ENCODE data around the gene QKI. TPM values are rescaled to one million over a fixed set of nuclear protein-coding genes. Genes with fewer than 3 reads are reported as not detected.
"Not testable (repeated sequence)": the region's sequence is repeated elsewhere in the genome, so short reads cannot be mapped to it uniquely, and the experiment has no call there.

The QKI gene
- polyA plus RNA-seq, 2 donors, result 5.6 to 15.1 TPM

GRCh38 chr6:163583558-163583957 lies 169.0 kb downstream of the QKI start:
- H3K36me3 ChIP-seq (ENCODE audit: control insufficient read depth in 2 of 2, insufficient read depth in 2 of 2, low read length in 1 of 2), result no peaks in the 10 kb centered on the region
- no peaks in the 10 kb centered on the region for H3K4me1 ChIP-seq (ENCODE audit: control insufficient read depth in 2 of 2, insufficient read depth in 2 of 2, low read length in 1 of 2)
- no peak overlapping the region for H3K4me3 ChIP-seq (ENCODE audit: low read depth in 1 of 2, low read length in 2 of 2)
- H3K27ac ChIP-seq (ENCODE audit: low read depth in 2 of 2, low read length in 1 of 2), result no peak overlapping the region
- no peaks in the 10 kb centered on the region for H3K9me3 ChIP-seq (ENCODE audit: control insufficient read depth in 2 of 2, insufficient read depth in 1 of 2, low read depth in 1 of 2, low read length in 1 of 2)
- H3K27me3 ChIP-seq (ENCODE audit: control insufficient read depth in 1 of 2, insufficient read depth in 2 of 2, low read length in 2 of 2), result no peaks in the 10 kb centered on the region
- WGBS, 2 donors, result 79 to 85% methylated on average over 7 of the region's 7 CpGs

- Histone ChIP-seq H3K4me1 (ENCODE audit: control insufficient read depth in 2 of 2, insufficient read depth in 2 of 2, low read length in 1 of 2) (no peaks in the 10 kb centered on the region), H3K27ac (ENCODE audit: low read depth in 2 of 2, low read length in 1 of 2) (no peak overlapping the region), H3K9me3 (ENCODE audit: control insufficient read depth in 2 of 2, insufficient read depth in 1 of 2, low read depth in 1 of 2, low read length in 1 of 2) (peaks cover 2 to 3% of the 10 kb centered on the region in 2 donors), H3K4me3 (ENCODE audit: low read depth in 1 of 2, low read length in 2 of 2) (no peak overlapping the region), H3K27me3 (ENCODE audit: control insufficient read depth in 1 of 2, insufficient read depth in 2 of 2, low read length in 2 of 2) (no peaks in the 10 kb centered on the region), H3K36me3 (ENCODE audit: control insufficient read depth in 2 of 2, insufficient read depth in 2 of 2, low read length in 1 of 2) (no peaks in the 10 kb centered on the region)
- 58 to 59% methylated on average over 8 of the region's 8 CpGs for WGBS, 2 donors
These were observed 171.5 kb downstream of the QKI start for GRCh38 chr6:163585932-163586437.

- Histone ChIP-seq H3K36me3 (ENCODE audit: control insufficient read depth in 2 of 2, insufficient read depth in 2 of 2, low read length in 1 of 2) (no peaks in the 10 kb centered on the region), H3K27me3 (ENCODE audit: control insufficient read depth in 1 of 2, insufficient read depth in 2 of 2, low read length in 2 of 2) (no peaks in the 10 kb centered on the region), H3K27ac (ENCODE audit: low read depth in 2 of 2, low read length in 1 of 2) (no peak overlapping the region), H3K4me1 (ENCODE audit: control insufficient read depth in 2 of 2, insufficient read depth in 2 of 2, low read length in 1 of 2) (no peaks in the 10 kb centered on the region), H3K9me3 (ENCODE audit: control insufficient read depth in 2 of 2, insufficient read depth in 1 of 2, low read depth in 1 of 2, low read length in 1 of 2) (peaks cover 2 to 3% of the 10 kb centered on the region in 2 donors), H3K4me3 (ENCODE audit: low read depth in 1 of 2, low read length in 2 of 2) (no peak overlapping the region)
- WGBS, 2 donors, result 80 to 88% methylated on average over 6 of the region's 6 CpGs
These were observed 172.4 kb downstream of the QKI start for GRCh38 chr6:163586888-163587287.

GRCh38 chr6:163588220-163588919 lies 173.9 kb downstream of the QKI start:
- Histone ChIP-seq H3K36me3 (ENCODE audit: control insufficient read depth in 2 of 2, insufficient read depth in 2 of 2, low read length in 1 of 2) (no peaks in the 10 kb centered on the region), H3K9me3 (ENCODE audit: control insufficient read depth in 2 of 2, insufficient read depth in 1 of 2, low read depth in 1 of 2, low read length in 1 of 2) (peaks cover 2 to 3% of the 10 kb centered on the region in 2 donors), H3K27ac (ENCODE audit: low read depth in 2 of 2, low read length in 1 of 2) (no peak overlapping the region), H3K4me3 (ENCODE audit: low read depth in 1 of 2, low read length in 2 of 2) (no peak overlapping the region), H3K27me3 (ENCODE audit: control insufficient read depth in 1 of 2, insufficient read depth in 2 of 2, low read length in 2 of 2) (no peaks in the 10 kb centered on the region), H3K4me1 (ENCODE audit: control insufficient read depth in 2 of 2, insufficient read depth in 2 of 2, low read length in 1 of 2) (no peaks in the 10 kb centered on the region)
- WGBS, 2 donors, result 85 to 88% methylated on average over 22 of the region's 22 CpGs

GRCh38 chr6:163589387-163589786 lies 174.9 kb downstream of the QKI start:
- H3K4me3 ChIP-seq (ENCODE audit: low read depth in 1 of 2, low read length in 2 of 2), result no peak overlapping the region
- H3K27ac ChIP-seq (ENCODE audit: low read depth in 2 of 2, low read length in 1 of 2), result no peak overlapping the region
- WGBS, 2 donors, result 63 to 66% methylated on average over 5 of the region's 5 CpGs
- H3K27me3 ChIP-seq (ENCODE audit: control insufficient read depth in 1 of 2, insufficient read depth in 2 of 2, low read length in 2 of 2), result no peaks in the 10 kb centered on the region
- no peaks in the 10 kb centered on the region for H3K36me3 ChIP-seq (ENCODE audit: control insufficient read depth in 2 of 2, insufficient read depth in 2 of 2, low read length in 1 of 2)
- peaks cover 2 to 3% of the 10 kb centered on the region in 2 donors for H3K9me3 ChIP-seq (ENCODE audit: control insufficient read depth in 2 of 2, insufficient read depth in 1 of 2, low read depth in 1 of 2, low read length in 1 of 2)
- H3K4me1 ChIP-seq (ENCODE audit: control insufficient read depth in 2 of 2, insufficient read depth in 2 of 2, low read length in 1 of 2), result no peaks in the 10 kb centered on the region

GRCh38 chr6:163590132-163590531 lies 175.6 kb downstream of the QKI start:
- H3K27me3 ChIP-seq (ENCODE audit: control insufficient read depth in 1 of 2, insufficient read depth in 2 of 2, low read length in 2 of 2); H3K4me3 ChIP-seq (ENCODE audit: low read depth in 1 of 2, low read length in 2 of 2); H3K9me3 ChIP-seq (ENCODE audit: control insufficient read depth in 2 of 2, insufficient read depth in 1 of 2, low read depth in 1 of 2, low read length in 1 of 2); H3K36me3 ChIP-seq (ENCODE audit: control insufficient read depth in 2 of 2, insufficient read depth in 2 of 2, low read length in 1 of 2); H3K4me1 ChIP-seq (ENCODE audit: control insufficient read depth in 2 of 2, insufficient read depth in 2 of 2, low read length in 1 of 2); H3K27ac ChIP-seq (ENCODE audit: low read depth in 2 of 2, low read length in 1 of 2): not testable (repeated sequence)
- 92 to 97% methylated on average over 9 of the region's 9 CpGs for WGBS, 2 donors

GRCh38 chr6:163592872-163593271 lies 178.4 kb downstream of the QKI start:
- H3K4me1 ChIP-seq (ENCODE audit: control insufficient read depth in 2 of 2, insufficient read depth in 2 of 2, low read length in 1 of 2), result no peaks in the 10 kb centered on the region
- H3K27ac ChIP-seq (ENCODE audit: low read depth in 2 of 2, low read length in 1 of 2), result no peak overlapping the region
- no peaks in the 10 kb centered on the region for H3K27me3 ChIP-seq (ENCODE audit: control insufficient read depth in 1 of 2, insufficient read depth in 2 of 2, low read length in 2 of 2)
- H3K9me3 ChIP-seq (ENCODE audit: control insufficient read depth in 2 of 2, insufficient read depth in 1 of 2, low read depth in 1 of 2, low read length in 1 of 2), result peaks cover 2 to 3% of the 10 kb centered on the region in 2 donors
- WGBS, 2 donors, result 92 to 94% methylated on average over 3 of the region's 3 CpGs
- no peaks in the 10 kb centered on the region for H3K36me3 ChIP-seq (ENCODE audit: control insufficient read depth in 2 of 2, insufficient read depth in 2 of 2, low read length in 1 of 2)
- H3K4me3 ChIP-seq (ENCODE audit: low read depth in 1 of 2, low read length in 2 of 2), result no peak overlapping the region

- H3K27ac ChIP-seq (ENCODE audit: low read depth in 2 of 2, low read length in 1 of 2), result no peak overlapping the region
- H3K36me3 ChIP-seq (ENCODE audit: control insufficient read depth in 2 of 2, insufficient read depth in 2 of 2, low read length in 1 of 2), result no peaks in the 10 kb centered on the region
- H3K4me3 ChIP-seq (ENCODE audit: low read depth in 1 of 2, low read length in 2 of 2), result no peak overlapping the region
- H3K27me3 ChIP-seq (ENCODE audit: control insufficient read depth in 1 of 2, insufficient read depth in 2 of 2, low read length in 2 of 2), result no peaks in the 10 kb centered on the region
- no peaks in the 10 kb centered on the region for H3K9me3 ChIP-seq (ENCODE audit: control insufficient read depth in 2 of 2, insufficient read depth in 1 of 2, low read depth in 1 of 2, low read length in 1 of 2)
- H3K4me1 ChIP-seq (ENCODE audit: control insufficient read depth in 2 of 2, insufficient read depth in 2 of 2, low read length in 1 of 2), result no peaks in the 10 kb centered on the region
- WGBS, 2 donors, result 78 to 91% methylated on average over 2 of the region's 2 CpGs
These were observed 181.7 kb downstream of the QKI start for GRCh38 chr6:163596174-163596573.

GRCh38 chr6:163599136-163599535 lies 184.6 kb downstream of the QKI start:
- no peaks in the 10 kb centered on the region for H3K4me1 ChIP-seq (ENCODE audit: control insufficient read depth in 2 of 2, insufficient read depth in 2 of 2, low read length in 1 of 2)
- no peak overlapping the region for H3K4me3 ChIP-seq (ENCODE audit: low read depth in 1 of 2, low read length in 2 of 2)
- no peaks in the 10 kb centered on the region for H3K9me3 ChIP-seq (ENCODE audit: control insufficient read depth in 2 of 2, insufficient read depth in 1 of 2, low read depth in 1 of 2, low read length in 1 of 2)
- H3K27me3 ChIP-seq (ENCODE audit: control insufficient read depth in 1 of 2, insufficient read depth in 2 of 2, low read length in 2 of 2), result no peaks in the 10 kb centered on the region
- H3K27ac ChIP-seq (ENCODE audit: low read depth in 2 of 2, low read length in 1 of 2), result no peak overlapping the region
- no peaks in the 10 kb centered on the region for H3K36me3 ChIP-seq (ENCODE audit: control insufficient read depth in 2 of 2, insufficient read depth in 2 of 2, low read length in 1 of 2)

GRCh38 chr6:163599684-163600083 lies 185.2 kb downstream of the QKI start:
- Histone ChIP-seq H3K4me1 (ENCODE audit: control insufficient read depth in 2 of 2, insufficient read depth in 2 of 2, low read length in 1 of 2) (no peaks in the 10 kb centered on the region), H3K4me3 (ENCODE audit: low read depth in 1 of 2, low read length in 2 of 2) (no peak overlapping the region), H3K27me3 (ENCODE audit: control insufficient read depth in 1 of 2, insufficient read depth in 2 of 2, low read length in 2 of 2) (no peaks in the 10 kb centered on the region), H3K27ac (ENCODE audit: low read depth in 2 of 2, low read length in 1 of 2) (no peak overlapping the region), H3K36me3 (ENCODE audit: control insufficient read depth in 2 of 2, insufficient read depth in 2 of 2, low read length in 1 of 2) (no peaks in the 10 kb centered on the region), H3K9me3 (ENCODE audit: control insufficient read depth in 2 of 2, insufficient read depth in 1 of 2, low read depth in 1 of 2, low read length in 1 of 2) (no peaks in the 10 kb centered on the region)
- 87 to 96% methylated on average over 2 of the region's 2 CpGs for WGBS, 2 donors

All from esophagus (tissue), 2 donors.